ENCODE measurements around the gene EZR.

DNA sequence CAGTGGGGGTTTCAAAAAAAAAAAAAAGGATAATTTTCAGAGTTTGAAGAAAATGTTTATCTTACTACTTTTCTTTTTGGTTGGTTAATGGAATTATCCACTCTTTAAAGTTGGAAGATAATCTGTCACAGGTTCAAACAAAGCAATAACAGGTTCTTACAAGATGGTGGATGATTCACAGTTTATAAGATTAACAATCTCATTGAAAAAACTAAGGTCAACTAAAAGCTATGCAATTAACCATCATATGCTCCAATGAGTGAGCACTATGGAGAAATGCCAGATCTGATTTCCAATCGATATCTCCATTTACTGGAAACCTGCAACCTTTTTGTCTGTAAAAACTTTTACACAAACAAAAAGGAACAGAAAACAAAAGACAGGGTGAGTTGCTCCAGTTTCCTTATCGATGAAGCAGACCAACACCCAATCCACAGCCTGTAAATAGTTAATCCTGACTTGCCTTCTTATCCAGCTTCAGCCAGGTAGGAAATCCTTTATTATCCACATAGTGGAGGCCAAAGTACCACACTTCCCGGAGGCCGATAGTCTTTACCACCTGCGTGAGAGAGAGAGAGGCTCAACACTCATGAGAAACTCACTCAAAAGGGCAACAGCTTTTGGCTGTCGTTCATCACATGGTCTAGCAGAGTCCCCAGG, 32.4 kb downstream of the EZR start:
- TF ChIP-seq, protein P1, sequence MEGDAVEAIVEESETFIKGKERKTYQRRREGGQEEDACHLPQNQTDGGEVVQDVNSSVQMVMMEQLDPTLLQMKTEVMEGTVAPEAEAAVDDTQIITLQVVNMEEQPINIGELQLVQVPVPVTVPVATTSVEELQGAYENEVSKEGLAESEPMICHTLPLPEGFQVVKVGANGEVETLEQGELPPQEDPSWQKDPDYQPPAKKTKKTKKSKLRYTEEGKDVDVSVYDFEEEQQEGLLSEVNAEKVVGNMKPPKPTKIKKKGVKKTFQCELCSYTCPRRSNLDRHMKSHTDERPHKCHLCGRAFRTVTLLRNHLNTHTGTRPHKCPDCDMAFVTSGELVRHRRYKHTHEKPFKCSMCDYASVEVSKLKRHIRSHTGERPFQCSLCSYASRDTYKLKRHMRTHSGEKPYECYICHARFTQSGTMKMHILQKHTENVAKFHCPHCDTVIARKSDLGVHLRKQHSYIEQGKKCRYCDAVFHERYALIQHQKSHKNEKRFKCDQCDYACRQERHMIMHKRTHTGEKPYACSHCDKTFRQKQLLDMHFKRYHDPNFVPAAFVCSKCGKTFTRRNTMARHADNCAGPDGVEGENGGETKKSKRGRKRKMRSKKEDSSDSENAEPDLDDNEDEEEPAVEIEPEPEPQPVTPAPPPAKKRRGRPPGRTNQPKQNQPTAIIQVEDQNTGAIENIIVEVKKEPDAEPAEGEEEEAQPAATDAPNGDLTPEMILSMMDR (optimal IDR thresholded peaks at IDR 0.05 in 1 of 3, IDR thresholded peaks at IDR 0.05 in 1 of 3, conservative IDR thresholded peaks at IDR 0.05 in 1 of 3; ENCODE audit: extremely low read depth in 1 of 3, insufficient read depth in 2 of 3, low read length in 3 of 3) = no peak
- no peak for TF ChIP-seq EZH2 (IDR thresholded peaks at IDR 0.05; ENCODE audit: low read length)
